GM19324 (cell line): Measurements from ENCODE around the gene ATP8A1.
"Not testable (repeated sequence)": the region's sequence is repeated elsewhere in the genome, so short reads cannot be mapped to it uniquely, and the experiment has no call there.

Experiments used
- ATAC-seq: cut with Tn5 transposase; IDR thresholded peaks from one replicate; pipeline ENCODE4 v1.9.1; 2021; ENCODE audit warnings: mild to moderate bottlenecking, moderate library complexity; ENCODE audit not compliant: unreplicated experiment, low FRiP score

ATP8A1 gene

GRCh38 chr4:42478946-42479345 lies 178.0 kb downstream of the ATP8A1 start:
- ATAC-seq, result no peak

- ATAC-seq, result no peak
These were observed 178.4 kb downstream of the ATP8A1 start for GRCh38 chr4:42478509-42478908.

GRCh38 chr4:42474406-42474805 lies 182.5 kb downstream of the ATP8A1 start:
- no peak for ATAC-seq

GRCh38 chr4:42473071-42473684 lies 183.7 kb downstream of the ATP8A1 start:
- no peak for ATAC-seq

- ATAC-seq, result no peak
These were observed 185.0 kb downstream of the ATP8A1 start for GRCh38 chr4:42471896-42472295.

GRCh38 chr4:42470023-42470422 lies 186.9 kb downstream of the ATP8A1 start:
- ATAC-seq, result no peak

- ATAC-seq, result not testable (repeated sequence)
These were observed 189.1 kb downstream of the ATP8A1 start for GRCh38 chr4:42467777-42468176.

GRCh38 chr4:42466273-42466844 lies 190.5 kb downstream of the ATP8A1 start:
- ATAC-seq, result no peak

- ATAC-seq, result no peak
These were observed 192.3 kb downstream of the ATP8A1 start for GRCh38 chr4:42464550-42465094.

GRCh38 chr4:42461216-42461615 lies 195.7 kb downstream of the ATP8A1 start:
- not testable (repeated sequence) for ATAC-seq

GRCh38 chr4:42460043-42460442 lies 196.9 kb downstream of the ATP8A1 start:
- peak; percentile 51 for ATAC-seq

- no peak for ATAC-seq
These were observed 198.2 kb downstream of the ATP8A1 start for GRCh38 chr4:42458657-42459056.

GRCh38 chr4:42454755-42455420 lies 202.0 kb downstream of the ATP8A1 start:
- ATAC-seq, result no peak

- peak; percentile 68 for ATAC-seq
These were observed 203.3 kb downstream of the ATP8A1 start for GRCh38 chr4:42453612-42454011.

GRCh38 chr4:42452823-42453222 lies 204.1 kb downstream of the ATP8A1 start:
- no peak for ATAC-seq

- no peak for ATAC-seq
These were observed 210.1 kb downstream of the ATP8A1 start for GRCh38 chr4:42446823-42447222.

GRCh38 chr4:42445038-42445437 lies 211.9 kb downstream of the ATP8A1 start:
- ATAC-seq, result no peak

GRCh38 chr4:42442601-42443000 lies 214.3 kb downstream of the ATP8A1 start:
- ATAC-seq, result no peak

GRCh38 chr4:42440083-42440482 lies 216.8 kb downstream of the ATP8A1 start:
- ATAC-seq, result no peak

GRCh38 chr4:42436928-42437565 lies 219.9 kb downstream of the ATP8A1 start:
- no peak for ATAC-seq

GRCh38 chr4:42428036-42428435 lies 228.9 kb downstream of the ATP8A1 start:
- no peak for ATAC-seq
